ENCODE measurements around the gene KCNF1. TPM values are rescaled to one million over a fixed set of nuclear protein-coding genes. Genes with fewer than 3 reads are reported as not detected.

KCNF1 gene
- total RNA-seq, 4 donors from 2014 or later = 0.22 to 0.42 TPM; not detected in 2

DNA sequence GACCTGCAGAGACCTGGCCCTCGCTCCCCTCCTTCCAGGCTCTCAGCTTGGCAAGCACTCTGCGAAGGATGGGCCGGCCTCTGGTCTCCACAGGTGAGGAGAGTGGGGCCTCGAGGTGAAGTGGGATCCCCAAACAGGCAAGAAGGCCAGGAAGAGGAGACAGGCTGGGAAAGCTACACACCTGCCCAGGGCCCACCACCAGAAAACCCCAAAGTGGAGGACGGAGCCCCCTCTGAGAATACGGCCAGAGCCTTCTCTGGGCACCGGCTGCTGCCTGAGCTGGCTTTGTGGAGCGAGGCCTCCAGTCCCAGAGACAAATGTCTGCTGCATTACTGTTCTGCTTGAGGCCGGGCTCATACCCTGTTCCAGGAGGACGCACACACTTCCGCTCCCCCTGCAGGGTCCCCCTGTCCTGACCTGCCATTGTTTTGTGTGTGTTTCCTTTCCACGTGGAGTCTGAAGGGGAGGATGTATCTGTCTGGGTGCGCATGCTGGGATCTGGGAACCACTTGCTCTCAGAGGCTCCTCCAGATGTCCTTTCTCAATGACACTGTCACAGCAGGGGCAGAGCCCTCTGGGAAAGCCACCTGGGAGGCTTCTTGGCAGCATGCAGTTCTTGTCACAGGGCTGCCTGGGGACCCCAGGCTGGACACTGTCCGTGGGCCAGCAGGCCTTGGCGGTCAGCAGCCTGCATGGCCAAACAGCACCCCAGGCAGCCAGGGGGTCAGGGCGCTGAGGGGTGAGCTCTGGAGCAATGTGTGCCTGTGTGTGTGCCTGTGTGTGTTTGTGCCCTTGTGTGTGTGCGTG is 20.8 kb downstream of the KCNF1 start:
- no peak for TF ChIP-seq EP300 (IDR thresholded peaks at IDR 0.05)
- TF ChIP-seq, protein P1, sequence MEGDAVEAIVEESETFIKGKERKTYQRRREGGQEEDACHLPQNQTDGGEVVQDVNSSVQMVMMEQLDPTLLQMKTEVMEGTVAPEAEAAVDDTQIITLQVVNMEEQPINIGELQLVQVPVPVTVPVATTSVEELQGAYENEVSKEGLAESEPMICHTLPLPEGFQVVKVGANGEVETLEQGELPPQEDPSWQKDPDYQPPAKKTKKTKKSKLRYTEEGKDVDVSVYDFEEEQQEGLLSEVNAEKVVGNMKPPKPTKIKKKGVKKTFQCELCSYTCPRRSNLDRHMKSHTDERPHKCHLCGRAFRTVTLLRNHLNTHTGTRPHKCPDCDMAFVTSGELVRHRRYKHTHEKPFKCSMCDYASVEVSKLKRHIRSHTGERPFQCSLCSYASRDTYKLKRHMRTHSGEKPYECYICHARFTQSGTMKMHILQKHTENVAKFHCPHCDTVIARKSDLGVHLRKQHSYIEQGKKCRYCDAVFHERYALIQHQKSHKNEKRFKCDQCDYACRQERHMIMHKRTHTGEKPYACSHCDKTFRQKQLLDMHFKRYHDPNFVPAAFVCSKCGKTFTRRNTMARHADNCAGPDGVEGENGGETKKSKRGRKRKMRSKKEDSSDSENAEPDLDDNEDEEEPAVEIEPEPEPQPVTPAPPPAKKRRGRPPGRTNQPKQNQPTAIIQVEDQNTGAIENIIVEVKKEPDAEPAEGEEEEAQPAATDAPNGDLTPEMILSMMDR (IDR thresholded peaks at IDR 0.05) = no peak
- TF ChIP-seq POLR2A (IDR thresholded peaks at IDR 0.05) = no peak
- Histone ChIP-seq H3K4me3 (no peak overlapping the region), H3K36me3 (no peaks in the 10 kb centered on the region), H3K27ac (no peak overlapping the region), H3K27me3 (no peaks in the 10 kb centered on the region), H3K4me1 (no peaks in the 10 kb centered on the region), H3K9me3 (no peaks in the 10 kb centered on the region)
- 67 to 73% methylated on average over 15 to 16 of the region's 17 CpGs for WGBS, 2 donors
- DNase-seq (ENCODE audit: low spot score in 2 of 2) = no peak

DNA sequence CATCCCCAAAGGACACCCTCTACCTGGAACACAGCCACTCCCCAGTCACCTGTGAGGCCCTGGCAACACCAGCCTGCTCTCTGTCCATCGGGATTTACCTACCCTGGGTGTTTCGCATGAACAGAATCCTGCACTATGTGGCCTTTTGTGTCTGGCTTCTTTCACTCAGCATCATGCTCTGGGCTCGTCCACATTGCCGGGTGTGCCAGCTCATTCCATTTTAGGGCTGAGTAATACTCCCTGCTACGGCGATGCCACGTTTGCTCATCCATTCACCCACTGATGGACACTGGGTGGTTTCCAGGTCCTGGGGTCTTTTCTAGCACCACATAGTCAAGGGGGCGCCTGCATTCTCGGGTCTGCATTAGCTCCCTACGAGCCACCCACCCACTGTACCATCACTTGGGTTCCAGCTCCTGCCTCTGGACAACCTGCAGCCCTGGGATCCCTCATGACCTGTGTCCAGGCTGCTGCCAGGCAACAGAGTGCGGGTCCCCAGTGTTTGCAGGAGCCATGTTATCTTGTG is 22.0 kb downstream of the KCNF1 start:
- 90 to 92% methylated on average over 11 of the region's 11 CpGs for WGBS, 2 donors
- no peak for DNase-seq (ENCODE audit: low spot score in 2 of 2)

DNA sequence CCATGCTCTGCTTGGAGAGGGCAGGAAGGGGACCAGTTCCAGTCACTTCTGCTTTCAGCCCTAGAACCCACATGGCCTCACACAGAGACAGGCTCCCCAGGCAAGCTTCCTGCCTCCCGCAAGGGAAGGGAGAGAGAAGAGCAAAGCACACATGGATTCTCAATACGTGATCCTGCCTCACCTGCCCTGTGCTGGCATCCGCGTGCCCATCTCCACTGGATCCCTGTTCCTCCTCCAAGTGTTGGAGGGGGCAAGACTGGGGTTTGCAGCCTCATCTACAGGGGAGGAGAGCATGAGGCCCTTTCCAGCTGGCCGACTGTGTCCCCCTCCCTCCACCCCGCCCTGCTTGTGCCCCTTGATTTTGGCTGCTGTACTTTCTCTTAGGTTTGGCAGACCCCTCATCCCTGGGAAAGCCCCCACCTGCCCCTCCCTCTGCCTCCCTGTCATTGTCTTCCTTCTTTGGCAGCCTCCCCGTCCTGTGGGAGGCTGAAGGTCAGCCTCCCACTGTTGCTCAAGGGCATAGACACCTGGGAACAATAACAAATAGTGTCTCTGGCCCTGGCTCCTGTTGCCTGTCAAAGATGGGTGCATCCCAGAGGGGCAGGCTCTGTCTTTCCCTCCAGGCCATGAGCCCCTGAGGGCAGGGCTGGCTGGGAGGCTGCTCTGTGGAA is 22.7 kb downstream of the KCNF1 start:
- DNase-seq (ENCODE audit: low spot score in 2 of 2) = no peak
- peaks cover 0 to 14% (median 3%) of the 10 kb centered on the region in 4 donors for H3K9me3 ChIP-seq
- no peaks in the 10 kb centered on the region for H3K36me3 ChIP-seq
- TF ChIP-seq POLR2A (IDR thresholded peaks at IDR 0.05) (no peak), EP300 (IDR thresholded peaks at IDR 0.05) (no peak)
- TF ChIP-seq, protein P1 (IDR thresholded peaks at IDR 0.05) = no peak
- no peaks in the 10 kb centered on the region for H3K4me1 ChIP-seq
- H3K4me3 ChIP-seq = no peak overlapping the region
- H3K27ac ChIP-seq = no peak overlapping the region
- WGBS, 2 donors = 80 to 81% methylated on average over 6 to 7 of the region's 7 CpGs
- no peaks in the 10 kb centered on the region for H3K27me3 ChIP-seq

More for the DNA sequence above, 22.0 kb downstream of the KCNF1 start:
- H3K27me3 ChIP-seq = no peaks in the 10 kb centered on the region
- no peaks in the 10 kb centered on the region for H3K36me3 ChIP-seq
- H3K4me3 ChIP-seq = no peak overlapping the region
- H3K9me3 ChIP-seq = peaks cover 0 to 8% (median 1%) of the 10 kb centered on the region in 4 donors
- H3K4me1 ChIP-seq = no peaks in the 10 kb centered on the region
- no peak for TF ChIP-seq EP300 (IDR thresholded peaks at IDR 0.05)
- TF ChIP-seq, protein P1 (IDR thresholded peaks at IDR 0.05) = no peak
- TF ChIP-seq POLR2A (IDR thresholded peaks at IDR 0.05) = no peak
- H3K27ac ChIP-seq = no peak overlapping the region

DNA sequence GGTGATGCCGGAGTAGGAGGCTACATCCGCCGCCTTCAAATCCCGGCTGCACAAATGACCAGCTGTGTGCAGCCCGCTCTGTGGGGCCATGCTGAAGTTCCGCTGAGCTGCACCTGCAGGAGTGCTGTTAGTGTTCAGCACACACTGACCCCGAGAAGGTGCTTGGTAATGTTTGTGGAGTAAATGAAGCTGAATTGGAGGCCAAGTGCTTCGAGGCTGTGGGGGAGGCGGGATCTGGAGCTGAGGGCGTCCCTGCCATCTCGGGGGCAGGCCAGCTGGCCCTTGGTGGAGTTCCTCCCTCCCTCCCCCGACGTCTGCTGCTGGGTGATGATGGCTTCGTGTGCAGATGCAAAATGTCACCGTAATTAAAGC is 23.2 kb downstream of the KCNF1 start:
- Histone ChIP-seq H3K27me3 (no peaks in the 10 kb centered on the region), H3K9me3 (peaks cover 0 to 20% (median 4%) of the 10 kb centered on the region in 4 donors), H3K36me3 (no peaks in the 10 kb centered on the region), H3K4me3 (no peak overlapping the region), H3K4me1 (no peaks in the 10 kb centered on the region), H3K27ac (no peak overlapping the region)
- 53 to 58% methylated on average over 15 of the region's 15 CpGs for WGBS, 2 donors
- no peak for DNase-seq (ENCODE audit: low spot score in 2 of 2)
- TF ChIP-seq, protein P1 (IDR thresholded peaks at IDR 0.05) = no peak
- no peak for TF ChIP-seq EP300 (IDR thresholded peaks at IDR 0.05)
- TF ChIP-seq POLR2A (IDR thresholded peaks at IDR 0.05) = no peak

Measured in tibial nerve (tissue), 4 donors.